IMR-90 (cell line): Measurements from ENCODE around the gene RALGPS2. TPM values are rescaled to one million over a fixed set of nuclear protein-coding genes. Genes with fewer than 3 reads are reported as not detected.

Experiments used
- ATAC-seq: fragments of 200-7000 bp; cut with Tn5 transposase; 2 replicates; pipeline ENCODE4 v1.9.1; 2020; ENCODE audit warnings: low read depth, mild to moderate bottlenecking, moderate library complexity
- BruUV-seq: library from RNA; stranded (reverse); fragments of 400-500 nt; replicated peaks from 2 replicates; lab custom pipeline; 2021; lab: Mats Ljungman, UMichigan
- CTCF ChIA-PET: fragments of 300-600 bp; formaldehyde crosslinking; extraction: SDS; loops from one replicate; lab custom pipeline; 2021; ENCODE audit warnings: antibody characterized with exemption; lab: Yijun Ruan, JAX
- POLR2A ChIA-PET: fragments of 300-600 bp; sonication (Branson Sonifier 250); formaldehyde crosslinking; loops from one replicate; lab custom pipeline; 2022; ENCODE audit warnings: antibody characterized with exemption; ENCODE audit not compliant: unreplicated experiment; lab: Charles Lee
- DNase-seq: peaks from one replicate; pipeline ENCODE4 v3.0.0; 2013
- H2AFZ ChIP-seq: replicated peaks from 2 replicates; pipeline ENCODE3; 2013; ENCODE audit warnings: low read length, mild to moderate bottlenecking; ENCODE audit not compliant: poor library complexity
- H2AK5ac ChIP-seq: 2 replicates; pipeline ENCODE4 v1.6.1; 2013; ENCODE audit warnings: low read depth, low read length, inconsistent platforms
- H2AK9ac ChIP-seq: replicated peaks from 2 replicates; pipeline ENCODE3; 2013; ENCODE audit warnings: mild to moderate bottlenecking, low read depth, low read length, moderate library complexity; ENCODE audit not compliant: poor library complexity
- H2BK120ac ChIP-seq: 2 replicates; pipeline ENCODE4 v1.6.1; 2013; ENCODE audit warnings: low read depth, low read length, inconsistent platforms
- H2BK15ac ChIP-seq: 3 replicates; pipeline ENCODE4 v1.6.1; 2013; ENCODE audit warnings: low read depth, low read length, inconsistent platforms
- H2BK20ac ChIP-seq: 2 replicates; pipeline ENCODE4 v1.6.1; 2013; ENCODE audit warnings: low read depth, mild to moderate bottlenecking, inconsistent platforms, low read length, moderate library complexity
- H2BK5ac ChIP-seq: 2 replicates; pipeline ENCODE4 v1.6.1; 2013; ENCODE audit warnings: mild to moderate bottlenecking, low read depth, low read length, inconsistent platforms; ENCODE audit not compliant: poor library complexity, severe bottlenecking
- H3K14ac ChIP-seq: replicated peaks from 2 replicates; pipeline ENCODE4 v1.6.1; 2013; ENCODE audit warnings: low read depth, low read length, inconsistent platforms
- H3K18ac ChIP-seq: 2 replicates; pipeline ENCODE4 v1.6.1; 2013; ENCODE audit warnings: low read depth, low read length, control low read depth
- H3K23ac ChIP-seq: 2 replicates; pipeline ENCODE4 v1.6.1; 2013; ENCODE audit warnings: low read depth, low read length, inconsistent platforms
- H3K27ac ChIP-seq: 2 replicates; pipeline ENCODE4 v1.5.1; 2013; ENCODE audit warnings: mild to moderate bottlenecking, control low read depth, low read length; ENCODE audit not compliant: insufficient read depth
- H3K27me3 ChIP-seq: 2 replicates; pipeline ENCODE4 v1.6.1; 2013; ENCODE audit warnings: low read length; ENCODE audit not compliant: control insufficient read depth, insufficient read depth
- H3K36me3 ChIP-seq: 2 replicates; pipeline ENCODE4 v1.6.1; 2013; ENCODE audit warnings: low read length, mixed read lengths; ENCODE audit not compliant: control insufficient read depth, insufficient read depth
- H3K4ac ChIP-seq: 2 replicates; pipeline ENCODE4 v1.6.1; 2013; ENCODE audit warnings: low read depth, low read length, inconsistent platforms
- H3K4me1 ChIP-seq: 2 replicates; pipeline ENCODE4 v1.6.1; 2013; ENCODE audit warnings: low read length, mixed read lengths; ENCODE audit not compliant: control insufficient read depth, insufficient read depth
- H3K4me2 ChIP-seq: 2 replicates; pipeline ENCODE4 v1.6.1; 2013; ENCODE audit warnings: low read depth, mild to moderate bottlenecking, control low read depth, low read length, moderate library complexity
- H3K4me3 ChIP-seq: 2 replicates; pipeline ENCODE4 v1.5.1; 2013; ENCODE audit warnings: low read depth, mild to moderate bottlenecking, control low read depth, low read length, moderate library complexity; ENCODE audit not compliant: insufficient read depth
- H3K56ac ChIP-seq: 2 replicates; pipeline ENCODE4 v1.6.1; 2013; ENCODE audit warnings: low read length, inconsistent platforms; ENCODE audit not compliant: insufficient read depth; ENCODE audit errors: extremely low read depth
- H3K79me1 ChIP-seq, 2 experiments: 2 replicates each; pipeline ENCODE4 v1.6.1; 2013; ENCODE audit warnings: low read length in 2 of 2, inconsistent platforms in 1 of 2, low read depth in 1 of 2
- H3K9ac ChIP-seq: 2 replicates; pipeline ENCODE4 v1.6.1; 2013; ENCODE audit warnings: low read depth, low read length, control low read depth
- H3K9me1 ChIP-seq: 2 replicates; pipeline ENCODE4 v1.6.1; 2013; ENCODE audit warnings: low read length, inconsistent platforms; ENCODE audit not compliant: insufficient read depth
- H3K9me3 ChIP-seq: 2 replicates; pipeline ENCODE4 v1.6.1; 2013; ENCODE audit warnings: low read length; ENCODE audit not compliant: control insufficient read depth, insufficient read depth
- H4K20me1 ChIP-seq: 2 replicates; pipeline ENCODE4 v1.6.1; 2013; ENCODE audit warnings: low read length, inconsistent platforms; ENCODE audit not compliant: insufficient read depth
- H4K5ac ChIP-seq: 2 replicates; pipeline ENCODE4 v1.6.1; 2013; ENCODE audit warnings: mild to moderate bottlenecking, low read depth, low read length, control low read depth
- H4K8ac ChIP-seq, 2 experiments: 2 replicates each; pipeline ENCODE4 v1.6.1; 2013; ENCODE audit warnings: low read depth in 2 of 2, low read length in 2 of 2, control low read depth in 1 of 2, inconsistent platforms in 1 of 2
- H4K91ac ChIP-seq: 2 replicates; pipeline ENCODE4 v1.6.1; 2013; ENCODE audit warnings: low read depth, low read length, inconsistent platforms; ENCODE audit not compliant: insufficient read depth
- CEBPB ChIP-seq: IDR thresholded peaks from 2 replicates; pipeline ENCODE4 v1.6.1; 2012; ENCODE audit warnings: low read depth, low read length, improper control_type of control experiment
- CHD1 ChIP-seq: IDR thresholded peaks from 2 replicates; pipeline ENCODE4 v1.6.1; 2012; ENCODE audit warnings: low read depth, low read length, improper control_type of control experiment
- FOS ChIP-seq: fragments of 150-350 bp; IDR thresholded peaks from 2 replicates; pipeline ENCODE4 v1.6.1; 2016; ENCODE audit warnings: low read depth, low read length
- POLR2A ChIP-seq: IDR thresholded peaks from 2 replicates; pipeline ENCODE4 v1.6.1; 2012; ENCODE audit warnings: mild to moderate bottlenecking, low read depth, low read length
- RAD21 ChIP-seq: IDR thresholded peaks from 2 replicates; pipeline ENCODE4 v1.6.1; 2012; ENCODE audit warnings: low read length, improper control_type of control experiment
- RFX5 ChIP-seq: IDR thresholded peaks from 2 replicates; pipeline ENCODE4 v1.8.0; 2012; ENCODE audit warnings: low read depth, mild to moderate bottlenecking, low read length, moderate library complexity
- SMC3 ChIP-seq: fragments of 150-350 bp; IDR thresholded peaks from 2 replicates; pipeline ENCODE4 v1.6.1; 2016; ENCODE audit warnings: low read depth, mild to moderate bottlenecking, antibody characterized with exemption, low read length, moderate library complexity
- WGBS, 2 experiments: methylation state at CpG; one replicate each; pipeline versions ENCODE4 v1.1.5 to v1.1.7; 2013; ENCODE audit warnings: missing lambda C conversion rate in 2 of 2; ENCODE audit not compliant: insufficient read length in 1 of 2; ENCODE audit errors: extremely low coverage in 2 of 2; 5-methylcytosine and 5-hydroxymethylcytosine counted together
- dilution Hi-C: fragments of 300-500 bp; cut with HindIII; formaldehyde crosslinking; loops from one replicate; pipeline ENCODE4 v1.14.3; 2018; ENCODE audit warnings: low sequenced_read_pairs; ENCODE audit not compliant: unreplicated experiment
- in situ Hi-C: fragments of 300-500 bp; cut with MboI; formaldehyde crosslinking; loops from 3 replicates; pipeline ENCODE4 v1.14.3; 2019; ENCODE audit warnings: low sequenced_read_pairs, inconsistent platforms, mixed read lengths
- intact Hi-C: fragments of 100-400 bp; cut with micrococcal nuclease; formaldehyde crosslinking; loops from 2 replicates; pipeline ENCODE4 v1.10.0; 2022
- polyA plus RNA-seq, 3 experiments: library from polyadenylated mRNA; depleted of rRNA; stranded (reverse); fragments of >200 nt; gene quantifications; 2 replicates each; pipeline ENCODE4 v1.2.3, GENCODE V29; 2012; ENCODE audit warnings: low replicate concordance in 1 of 3
- total RNA-seq: library from RNA; depleted of rRNA; stranded (reverse); fragments of >200 nt; gene quantifications from 2 replicates; pipeline ENCODE4 v1.2.3, GENCODE V29; 2012

Gene RALGPS2
- total and polyA plus RNA-seq, 2 of the 4 experiments (the other 2 are of a cell fraction): 13.8 to 148 TPM

DNA sequence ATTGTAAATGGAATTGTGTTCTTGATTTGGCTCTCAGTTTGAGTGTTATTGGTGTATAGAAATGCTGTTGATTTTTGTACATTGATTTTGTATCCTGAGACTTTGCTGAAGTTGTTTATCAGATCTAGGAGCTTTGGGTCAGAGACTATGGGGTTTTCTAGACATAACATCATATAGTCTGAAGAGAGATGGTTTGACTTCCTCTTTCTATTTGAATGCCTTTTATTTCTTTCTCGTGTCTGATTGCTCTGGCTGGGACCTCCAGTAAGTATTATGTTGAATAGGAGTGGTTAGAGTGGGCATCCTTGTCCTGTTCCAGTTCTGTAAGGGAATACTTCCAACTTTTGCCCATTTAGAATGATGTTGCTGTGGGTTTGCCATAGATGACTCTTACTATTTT lies 185.0 kb downstream of the RALGPS2 start:
- H2BK15ac ChIP-seq: no peak overlapping the region
- H3K9ac ChIP-seq: no peak overlapping the region
- H3K27ac ChIP-seq: no peak overlapping the region
- DNase-seq (no peak), ATAC-seq (no peak)
- no peak overlapping the region for H4K91ac ChIP-seq
- H3K4ac ChIP-seq: no peak overlapping the region
- no peak overlapping the region for H2AK5ac ChIP-seq
- no CpG with 5 or more reads among the region's 1 CpG for WGBS, 2 experiments
- H3K4me3 ChIP-seq: no peak overlapping the region
- TF ChIP-seq SMC3 (no peak), POLR2A (no peak), RAD21 (no peak), CHD1 (no peak), FOS (no peak), CEBPB (no peak), RFX5 (no peak)
- no peaks in the 10 kb centered on the region for H3K27me3 ChIP-seq
- dilution Hi-C loops (no loop called here), intact Hi-C loops (no loop called here), in situ Hi-C loops (no loop called here)
- H3K9me3 ChIP-seq: no peaks in the 10 kb centered on the region
- no peak overlapping the region for H3K23ac ChIP-seq
- ChIA-PET POLR2A (no interaction called here), CTCF (no interaction called here)
- H2BK120ac ChIP-seq: no peak overlapping the region
- H3K36me3 ChIP-seq: peaks cover 22% of the 10 kb centered on the region
- no peak overlapping the region for H3K18ac ChIP-seq
- H3K9me1 ChIP-seq: peaks cover 4% of the 10 kb centered on the region
- peaks cover 1% of the 10 kb centered on the region; the same call in 1 of the 2 replicates for H3K4me1 ChIP-seq
- H3K56ac ChIP-seq: no peak overlapping the region
- no peak overlapping the region for H3K14ac ChIP-seq
- H2AK9ac ChIP-seq: no peak overlapping the region
- H3K4me2 ChIP-seq: no peak overlapping the region
- H2AFZ ChIP-seq: no peak overlapping the region
- BruUV-seq: no TSS peak
- H4K8ac ChIP-seq: no peak overlapping the region
- H4K5ac ChIP-seq: no peak overlapping the region
- H3K79me1 ChIP-seq: peaks cover 3 to 14% of the 10 kb centered on the region in 2 experiments; a peak in 2 of 4 replicates
- no peak overlapping the region for H2BK20ac ChIP-seq
- no peaks in the 10 kb centered on the region for H4K20me1 ChIP-seq
- no peak overlapping the region for H2BK5ac ChIP-seq
